ENCODE results near the gene SPATS2L.

GRCh38 chr2:200322607-200323006 lies 16.1 kb downstream of the SPATS2L start:
- TF ChIP-seq CTCF (IDR thresholded peaks at IDR 0.05; ENCODE audit: poor library complexity) (no peak), EZH2 (IDR thresholded peaks at IDR 0.05; ENCODE audit: borderline replicate concordance) (no peak), EZH2phosphoT487 (IDR thresholded peaks at IDR 0.05; ENCODE audit: low read depth, severe bottlenecking, unreplicated experiment) (no peak)
